GM23338 (cell line): ENCODE measurements around the gene RNFT2. TPM values are rescaled to one million over a fixed set of nuclear protein-coding genes. Genes with fewer than 3 reads are reported as not detected.

Experiments used
- ATAC-seq: fragments of 200-7000 bp; cut with Tn5 transposase; 3 replicates; pipeline ENCODE4 v1.9.1; 2020
- DNase-seq: peaks from one replicate; pipeline ENCODE4 v3.0.0-alpha.2; 2015; ENCODE audit warnings: low spot score
- H2AFZ ChIP-seq: fragments of 200-600 bp; sonication (generic); 2 replicates; pipeline ENCODE4 v1.8.0; 2016; ENCODE audit warnings: antibody characterized with exemption, mild to moderate bottlenecking, moderate library complexity
- H3F3A ChIP-seq: fragments of 200-600 bp; sonication (generic); replicated peaks from 2 replicates; pipeline ENCODE4 v1.8.0; 2017; ENCODE audit warnings: antibody characterized with exemption, mixed run types, low read depth
- H3K27ac ChIP-seq: fragments of 200-600 bp; sonication (generic); 2 replicates; pipeline ENCODE4 v1.6.1; 2016; ENCODE audit warnings: low read depth
- H3K27me3 ChIP-seq: fragments of 200-600 bp; sonication (generic); 2 replicates; pipeline ENCODE4 v1.8.0; 2016; ENCODE audit warnings: mild to moderate bottlenecking, mixed run types, moderate library complexity; ENCODE audit not compliant: insufficient read depth
- H3K36me3 ChIP-seq: fragments of 200-600 bp; sonication (generic); 2 replicates; pipeline ENCODE4 v1.8.0; 2016; ENCODE audit warnings: mild to moderate bottlenecking; ENCODE audit not compliant: insufficient read depth
- H3K4me1 ChIP-seq: fragments of 200-600 bp; sonication (generic); 2 replicates; pipeline ENCODE4 v1.8.0; 2016; ENCODE audit warnings: mild to moderate bottlenecking, moderate library complexity; ENCODE audit not compliant: insufficient read depth
- H3K4me2 ChIP-seq: fragments of 200-600 bp; sonication (generic); 2 replicates; pipeline ENCODE4 v1.7.1; 2017; ENCODE audit warnings: mixed run types
- H3K4me3 ChIP-seq: fragments of 200-600 bp; sonication (generic); 2 replicates; pipeline ENCODE4 v1.6.1; 2016; ENCODE audit warnings: mixed run types
- H3K79me2 ChIP-seq: fragments of 200-600 bp; sonication (generic); replicated peaks from 2 replicates; pipeline ENCODE4 v1.8.0; 2017; ENCODE audit warnings: mild to moderate bottlenecking; ENCODE audit not compliant: insufficient read depth
- H3K9me2 ChIP-seq: fragments of 200-600 bp; sonication (generic); 2 replicates; pipeline ENCODE4 v1.8.0; 2017; ENCODE audit not compliant: insufficient read depth
- H4K20me1 ChIP-seq: fragments of 200-600 bp; sonication (generic); replicated peaks from 2 replicates; pipeline ENCODE4 v1.8.0; 2017; ENCODE audit warnings: mild to moderate bottlenecking; ENCODE audit not compliant: insufficient read depth
- H3K27ac Mint-ChIP-seq: 2 replicates; pipeline ENCODE4 v1.8.0; 2020; ENCODE audit warnings: inconsistent platforms, mild to moderate bottlenecking, moderate library complexity, mixed read lengths
- H3K27me3 Mint-ChIP-seq: 3 replicates; pipeline ENCODE4 v1.8.0; 2022; ENCODE audit warnings: low read depth, mild to moderate bottlenecking, moderate library complexity, mixed read lengths, inconsistent platforms; ENCODE audit not compliant: insufficient read depth, poor library complexity
- H3K36me3 Mint-ChIP-seq: 3 replicates; pipeline ENCODE4 v1.8.0; 2021; ENCODE audit warnings: low read depth, mild to moderate bottlenecking, inconsistent platforms, moderate library complexity, mixed read lengths
- H3K4me1 Mint-ChIP-seq: 3 replicates; pipeline ENCODE4 v1.8.0; 2020; ENCODE audit warnings: mild to moderate bottlenecking, inconsistent platforms, mixed read lengths
- H3K4me3 Mint-ChIP-seq: 3 replicates; pipeline ENCODE4 v1.8.0; 2021; ENCODE audit warnings: moderate library complexity, mild to moderate bottlenecking, inconsistent platforms, mixed read lengths
- H3K9me3 Mint-ChIP-seq: 3 replicates; pipeline ENCODE4 v1.8.0; 2020; ENCODE audit warnings: moderate library complexity, mild to moderate bottlenecking, inconsistent platforms, mixed read lengths
- CTCF ChIP-seq, 2 experiments: fragments of 200-600 bp in 1 of 2; sonication (generic) in 1 of 2; conservative IDR thresholded peaks; 2 replicates each; pipeline versions ENCODE4 v1.5.1 to v1.6.1; 2016 to 2017; ENCODE audit warnings: antibody characterized with exemption in 2 of 2, low read depth in 2 of 2, mild to moderate bottlenecking in 2 of 2, moderate library complexity in 1 of 2
- ETS1 ChIP-seq: IDR thresholded peaks from 2 replicates; pipeline ENCODE4 v1.6.1; 2016; ENCODE audit warnings: antibody characterized with exemption
- EZH2 ChIP-seq: fragments of 200-600 bp; sonication (generic); IDR thresholded peaks from one replicate; pipeline ENCODE4 v1.8.0; 2017; ENCODE audit warnings: antibody characterized with exemption, mild to moderate bottlenecking, low read depth; ENCODE audit not compliant: unreplicated experiment
- EZH2phosphoT487 ChIP-seq: fragments of 200-600 bp; sonication (generic); IDR thresholded peaks from one replicate; pipeline ENCODE4 v1.8.1; 2018; ENCODE audit warnings: antibody characterized with exemption; ENCODE audit not compliant: unreplicated experiment
- NANOG ChIP-seq: IDR thresholded peaks from 2 replicates; pipeline ENCODE4 v1.6.1; 2016; ENCODE audit warnings: antibody characterized with exemption, borderline replicate concordance
- ZNF114 ChIP-seq: fragments of 250-450 bp; sonication (Bioruptor Pico); IDR thresholded peaks from 2 replicates; pipeline ENCODE4 v1.5.0; 2020; ENCODE audit warnings: mild to moderate bottlenecking, moderate library complexity
- ZNF331 ChIP-seq: fragments of 250-450 bp; sonication (Bioruptor Pico); IDR thresholded peaks from 2 replicates; pipeline ENCODE4 v1.5.0; 2020; ENCODE audit warnings: low read depth, mild to moderate bottlenecking, moderate library complexity
- ZNF462 ChIP-seq: fragments of 250-450 bp; sonication (Bioruptor Pico); IDR thresholded peaks from 2 replicates; pipeline ENCODE4 v1.5.0; 2020; ENCODE audit warnings: mild to moderate bottlenecking, moderate library complexity
- polyA plus RNA-seq: library from polyadenylated mRNA; unstranded; fragments of >200 nt; fragmentation: Nextera tagmentation; extraction: Ambion mirVana; gene quantifications from 2 replicates; pipeline ENCODE4 v1.2.1, GENCODE V29; 2016
- total RNA-seq: library from RNA; depleted of rRNA; stranded (reverse); fragments of >200 nt; shearing (Covaris generic); gene quantifications from 2 replicates; pipeline ENCODE4 v1.2.3, GENCODE V29; 2014

The RNFT2 gene
- total and polyA plus RNA-seq, 2 experiments from 2014 or later: 19.3 to 22.9 TPM

GRCh38 chr12:116896411-116896924, 158.4 kb downstream of the RNFT2 start:
- no peak for DNase-seq
- Mint-ChIP-seq H3K27me3 (peaks cover 1% of the 10 kb centered on the region), H3K27ac (no peak overlapping the region), H3K4me3 (no peak overlapping the region), H3K4me1 (no peaks in the 10 kb centered on the region), H3K36me3 (no peaks in the 10 kb centered on the region), H3K9me3 (no peaks in the 10 kb centered on the region)
- Histone ChIP-seq H3K27ac (no peak overlapping the region), H3K36me3 (no peaks in the 10 kb centered on the region), H3K4me2 (no peak overlapping the region), H3K4me1 (no peaks in the 10 kb centered on the region), H3K27me3 (no peaks in the 10 kb centered on the region), H3K9me2 (no peaks in the 10 kb centered on the region), H4K20me1 (no peaks in the 10 kb centered on the region), H2AFZ (peak overlapping the region; percentile 38; the same call in 1 of the 2 replicates), H3K4me3 (no peak overlapping the region), H3K79me2 (no peaks in the 10 kb centered on the region), H3F3A (no peaks in the 10 kb centered on the region)
- ATAC-seq: no peak
- no peak for TF ChIP-seq NANOG
- no peak for TF ChIP-seq ZNF462 (CRISPR knock-in tag)
- no peak for TF ChIP-seq ZNF114
- no peak for TF ChIP-seq ZNF331 (CRISPR knock-in tag)
- no peak for TF ChIP-seq EZH2phosphoT487
- no peak for TF ChIP-seq EZH2
- TF ChIP-seq ETS1: no peak
- no peak for TF ChIP-seq CTCF (conservative IDR thresholded peaks at IDR 0.05; ENCODE audit: low read depth in 2 of 2)
